Neural progenitor cell (in vitro differentiated cells): ENCODE data around the gene STAG1.
"Not testable (repeated sequence)": the region's sequence is repeated elsewhere in the genome, so short reads cannot be mapped to it uniquely, and the experiment has no call there.

Experiments used
- EZH2 ChIP-seq: fragments of 200-600 bp; sonication (generic); IDR thresholded peaks from 2 replicates; pipeline ENCODE4 v1.6.1; 2017; ENCODE audit warnings: antibody characterized with exemption, mild to moderate bottlenecking, moderate library complexity
- EZH2phosphoT487 ChIP-seq: fragments of 200-600 bp; sonication (generic); IDR thresholded peaks from 2 replicates; pipeline ENCODE4 v1.6.1; 2017; ENCODE audit warnings: antibody characterized with exemption
- TF ChIP-seq, protein P1 (sequence below): fragments of 200-600 bp; sonication (generic); IDR thresholded peaks from 2 replicates; pipeline ENCODE4 v1.5.1; 2017; ENCODE audit warnings: antibody characterized with exemption, mild to moderate bottlenecking

DNA sequence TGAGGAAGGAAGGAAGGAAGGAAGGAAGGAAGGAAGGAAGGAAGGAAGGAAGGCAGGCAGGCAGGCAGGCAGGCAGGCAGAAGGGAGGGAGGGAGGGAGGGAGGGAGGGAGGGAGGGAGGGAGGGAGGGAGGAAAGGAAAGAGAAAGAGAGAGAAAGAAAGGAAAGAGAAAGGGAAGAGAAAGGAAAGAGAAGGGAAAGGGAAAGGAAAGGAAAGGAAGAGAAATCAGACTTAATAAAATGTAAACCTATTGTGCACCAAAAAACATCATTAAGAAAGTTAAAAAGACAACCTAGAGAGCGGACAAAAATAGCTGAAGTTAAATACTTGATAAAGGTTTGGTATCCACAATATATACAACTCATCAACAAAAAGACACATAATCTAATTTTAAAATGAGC lies 187.2 kb downstream of the STAG1 start:
- TF ChIP-seq, protein P1, sequence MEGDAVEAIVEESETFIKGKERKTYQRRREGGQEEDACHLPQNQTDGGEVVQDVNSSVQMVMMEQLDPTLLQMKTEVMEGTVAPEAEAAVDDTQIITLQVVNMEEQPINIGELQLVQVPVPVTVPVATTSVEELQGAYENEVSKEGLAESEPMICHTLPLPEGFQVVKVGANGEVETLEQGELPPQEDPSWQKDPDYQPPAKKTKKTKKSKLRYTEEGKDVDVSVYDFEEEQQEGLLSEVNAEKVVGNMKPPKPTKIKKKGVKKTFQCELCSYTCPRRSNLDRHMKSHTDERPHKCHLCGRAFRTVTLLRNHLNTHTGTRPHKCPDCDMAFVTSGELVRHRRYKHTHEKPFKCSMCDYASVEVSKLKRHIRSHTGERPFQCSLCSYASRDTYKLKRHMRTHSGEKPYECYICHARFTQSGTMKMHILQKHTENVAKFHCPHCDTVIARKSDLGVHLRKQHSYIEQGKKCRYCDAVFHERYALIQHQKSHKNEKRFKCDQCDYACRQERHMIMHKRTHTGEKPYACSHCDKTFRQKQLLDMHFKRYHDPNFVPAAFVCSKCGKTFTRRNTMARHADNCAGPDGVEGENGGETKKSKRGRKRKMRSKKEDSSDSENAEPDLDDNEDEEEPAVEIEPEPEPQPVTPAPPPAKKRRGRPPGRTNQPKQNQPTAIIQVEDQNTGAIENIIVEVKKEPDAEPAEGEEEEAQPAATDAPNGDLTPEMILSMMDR = not testable (repeated sequence)
- not testable (repeated sequence) for TF ChIP-seq EZH2, EZH2phosphoT487
